ENCODE measurements around the gene PIGK.
A peak's percentile ranks its signal among the peaks of the same experiment; 100 is the strongest.

PIGK gene

DNA sequence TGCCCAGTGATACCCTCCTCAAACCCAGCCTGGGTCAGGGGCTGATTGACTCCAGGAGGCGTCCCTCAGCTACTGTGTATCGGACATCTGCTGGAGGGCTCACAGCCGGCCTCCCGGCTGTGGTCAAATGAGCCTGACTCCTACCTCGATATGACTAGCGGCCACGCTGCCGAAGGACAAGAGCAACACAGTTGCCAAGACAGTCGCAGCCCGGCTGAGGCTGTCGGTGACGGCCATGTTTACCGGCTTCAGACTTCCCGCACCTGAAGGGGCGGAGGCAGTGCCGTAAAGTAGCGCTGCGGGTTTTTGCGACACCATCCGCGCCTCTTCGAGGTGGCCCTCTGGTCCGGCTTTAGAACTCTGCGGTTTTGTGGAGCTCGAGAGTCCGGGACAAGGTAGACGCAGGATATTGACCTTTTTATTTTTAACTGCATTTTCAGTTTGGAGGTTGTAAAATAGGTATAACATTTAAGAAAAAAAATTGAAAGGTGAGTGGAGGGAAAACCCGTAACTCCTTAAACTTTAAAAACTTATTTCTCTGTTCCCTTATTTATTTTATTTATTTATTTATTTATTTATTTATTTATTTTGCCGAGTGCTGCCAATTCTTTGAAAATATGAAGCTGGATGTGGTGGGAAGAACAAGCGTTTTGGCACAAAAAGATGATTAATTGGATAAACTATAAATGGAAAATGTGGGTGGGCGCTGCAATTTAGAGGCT, at the start of gene PIGK:
Gene PIGK (minus strand): TSS at position 265 of the 722 bp plus-strand sequence. CDS start 28 bp downstream, at position 237.
- DNase-seq (peak; percentile 88), ATAC-seq (peak; percentile 93)
- Mint-ChIP-seq H3K9me3 (no peaks in the 10 kb centered on the region), H3K4me3 (peak within 1 kb of the TSS; percentile 93), H3K36me3 (ENCODE audit: low read depth) (peaks cover 17% of the 10 kb centered on the region), H3K27me3 (no peaks in the 10 kb centered on the region), H3K4me1 (peaks cover 38% of the 10 kb centered on the region), H3K27ac (peak within 1 kb of the TSS; percentile 88)

- H3K27me3 Mint-ChIP-seq: no peaks in the 10 kb centered on the region
- no peak overlapping the region for H3K27ac Mint-ChIP-seq
- DNase-seq (no peak), ATAC-seq (no peak)
- no peaks in the 10 kb centered on the region for H3K36me3 Mint-ChIP-seq (ENCODE audit: low read depth)
- peaks cover 9% of the 10 kb centered on the region for H3K9me3 Mint-ChIP-seq
- H3K4me3 Mint-ChIP-seq: no peak overlapping the region
- peaks cover 5% of the 10 kb centered on the region for H3K4me1 Mint-ChIP-seq
Observed at GRCh38 chr1:77267035-77267434, 47.8 kb upstream of the PIGK start.

- Mint-ChIP-seq H3K9me3 (peaks cover 9% of the 10 kb centered on the region), H3K27me3 (no peaks in the 10 kb centered on the region), H3K27ac (no peak overlapping the region), H3K36me3 (ENCODE audit: low read depth) (no peaks in the 10 kb centered on the region), H3K4me3 (no peak overlapping the region), H3K4me1 (no peaks in the 10 kb centered on the region)
- no peak for ATAC-seq
- DNase-seq: no peak
Observed at GRCh38 chr1:77265180-77265579, 46.0 kb upstream of the PIGK start.

DNA sequence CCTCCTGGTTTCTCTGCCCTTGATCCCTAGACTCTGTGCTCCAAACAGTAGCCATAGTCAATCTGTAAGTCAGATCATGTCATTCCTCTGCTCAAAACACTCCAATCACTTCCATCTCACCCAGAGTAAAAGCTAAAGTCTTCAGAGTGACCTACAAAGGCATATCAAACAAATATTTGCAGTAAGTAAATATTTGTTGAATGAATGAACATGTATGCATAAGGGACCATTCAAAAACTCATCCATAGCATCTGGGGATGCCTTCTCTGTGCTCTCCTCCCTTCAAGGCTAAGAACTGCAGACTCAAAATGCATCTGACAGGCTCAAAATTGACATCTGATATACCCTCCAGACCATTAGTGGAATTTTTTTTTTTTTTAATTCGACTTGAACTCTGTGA, 44.5 kb upstream of the PIGK start:
- no peaks in the 10 kb centered on the region for H3K27me3 Mint-ChIP-seq
- H3K27ac Mint-ChIP-seq: no peak overlapping the region
- H3K36me3 Mint-ChIP-seq (ENCODE audit: low read depth): no peaks in the 10 kb centered on the region
- no peak overlapping the region for H3K4me3 Mint-ChIP-seq
- DNase-seq (no peak), ATAC-seq (no peak)
- no peaks in the 10 kb centered on the region for H3K4me1 Mint-ChIP-seq
- H3K9me3 Mint-ChIP-seq: peaks cover 9% of the 10 kb centered on the region

DNA sequence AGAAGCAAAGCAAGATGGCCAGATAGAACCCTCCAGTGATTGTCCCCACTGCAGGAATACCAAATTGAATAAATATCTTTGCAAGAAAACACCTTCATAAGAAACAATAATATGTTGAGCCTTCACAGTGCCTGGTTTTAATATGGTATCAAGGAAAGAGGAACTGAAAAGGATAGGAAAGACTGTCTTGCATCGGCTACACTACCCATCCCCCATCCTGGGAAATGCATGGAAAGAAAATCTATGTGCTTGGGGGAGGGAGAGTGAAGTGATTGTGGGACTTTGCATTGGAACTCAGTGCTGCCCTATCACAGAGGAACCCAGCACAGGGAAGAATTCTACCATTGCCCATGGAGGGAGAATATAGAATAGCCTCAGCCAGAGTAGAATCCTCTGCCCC, 34.0 kb upstream of the PIGK start:
- H3K4me1 Mint-ChIP-seq: peaks cover 3% of the 10 kb centered on the region
- peaks cover 4% of the 10 kb centered on the region for H3K36me3 Mint-ChIP-seq (ENCODE audit: low read depth)
- H3K9me3 Mint-ChIP-seq: peaks cover 61% of the 10 kb centered on the region
- no peak overlapping the region for H3K27ac Mint-ChIP-seq
- no peak for ATAC-seq
- H3K27me3 Mint-ChIP-seq: no peaks in the 10 kb centered on the region
- no peak overlapping the region for H3K4me3 Mint-ChIP-seq
- DNase-seq: no peak

- peaks cover 4% of the 10 kb centered on the region for H3K36me3 Mint-ChIP-seq (ENCODE audit: low read depth)
- ATAC-seq: no peak
Observed at GRCh38 chr1:77250126-77250525, 30.9 kb upstream of the PIGK start.

GRCh38 chr1:77245830-77246229, 26.6 kb upstream of the PIGK start:
- peaks cover 6% of the 10 kb centered on the region for H3K36me3 Mint-ChIP-seq (ENCODE audit: low read depth)
- DNase-seq: no peak
- H3K9me3 Mint-ChIP-seq: peaks cover 41% of the 10 kb centered on the region
- H3K27me3 Mint-ChIP-seq: no peaks in the 10 kb centered on the region
- no peak for ATAC-seq
- peaks cover 3% of the 10 kb centered on the region for H3K4me1 Mint-ChIP-seq
- no peak overlapping the region for H3K27ac Mint-ChIP-seq
- no peak overlapping the region for H3K4me3 Mint-ChIP-seq

More at GRCh38 chr1:77250126-77250525, 30.9 kb upstream of the PIGK start:
- H3K27me3 Mint-ChIP-seq: no peaks in the 10 kb centered on the region
- no peak overlapping the region for H3K4me3 Mint-ChIP-seq
- H3K27ac Mint-ChIP-seq: no peak overlapping the region
- H3K4me1 Mint-ChIP-seq: peaks cover 3% of the 10 kb centered on the region
- H3K9me3 Mint-ChIP-seq: peaks cover 61% of the 10 kb centered on the region
- no peak for DNase-seq

DNA sequence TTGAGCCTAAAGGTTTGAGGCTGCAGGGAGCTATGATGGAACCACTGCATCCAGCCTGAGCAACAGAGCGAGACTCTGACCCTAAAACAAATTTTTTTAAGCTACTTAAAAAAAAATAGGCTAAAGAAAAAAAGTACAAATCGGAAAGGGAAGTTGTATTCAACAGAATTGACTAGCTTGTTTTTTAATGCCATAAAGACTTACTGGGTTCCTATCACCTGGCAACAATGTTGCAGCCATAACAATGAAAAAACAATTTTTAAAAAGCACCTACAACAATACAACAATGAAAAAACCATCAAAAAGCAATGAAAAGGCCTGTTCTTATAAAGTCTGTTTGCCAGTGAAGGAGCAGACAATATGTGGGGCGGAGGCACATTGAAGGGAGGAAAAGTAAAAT, 20.1 kb upstream of the PIGK start:
- H3K9me3 Mint-ChIP-seq: peaks cover 16% of the 10 kb centered on the region
- H3K27me3 Mint-ChIP-seq: no peaks in the 10 kb centered on the region
- H3K27ac Mint-ChIP-seq: no peak overlapping the region
- H3K4me1 Mint-ChIP-seq: no peaks in the 10 kb centered on the region
- no peak for ATAC-seq
- H3K4me3 Mint-ChIP-seq: no peak overlapping the region
- DNase-seq: no peak
- peaks cover 2% of the 10 kb centered on the region for H3K36me3 Mint-ChIP-seq (ENCODE audit: low read depth)

- H3K4me1 Mint-ChIP-seq: no peaks in the 10 kb centered on the region
- ATAC-seq: no peak
- H3K36me3 Mint-ChIP-seq (ENCODE audit: low read depth): no peaks in the 10 kb centered on the region
- H3K4me3 Mint-ChIP-seq: no peak overlapping the region
- DNase-seq: no peak
- H3K9me3 Mint-ChIP-seq: peaks cover 21% of the 10 kb centered on the region
- H3K27ac Mint-ChIP-seq: no peak overlapping the region
- H3K27me3 Mint-ChIP-seq: no peaks in the 10 kb centered on the region
Observed at GRCh38 chr1:77238462-77238861, 19.2 kb upstream of the PIGK start.

DNA sequence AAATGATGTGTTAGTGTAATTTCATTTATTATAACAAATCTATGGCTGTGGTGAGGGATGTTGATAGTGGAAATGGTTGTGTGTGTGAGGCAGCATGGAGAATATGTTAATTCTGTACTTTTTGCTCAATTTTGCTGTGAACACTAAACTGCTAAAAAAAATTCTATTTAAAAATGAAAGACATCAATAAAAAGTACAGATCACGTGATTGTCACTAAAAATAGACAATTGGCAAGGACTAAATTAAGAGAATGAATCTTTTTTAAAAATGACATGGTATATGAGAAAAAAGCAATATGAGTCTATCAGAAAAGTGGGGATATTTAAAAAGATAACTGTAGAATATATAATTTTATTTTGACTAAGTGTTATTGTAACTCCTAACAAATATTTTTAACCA, 15.7 kb upstream of the PIGK start:
- DNase-seq (no peak), ATAC-seq (no peak)
- no peaks in the 10 kb centered on the region for H3K27me3 Mint-ChIP-seq
- H3K36me3 Mint-ChIP-seq (ENCODE audit: low read depth): no peaks in the 10 kb centered on the region
- H3K4me1 Mint-ChIP-seq: no peaks in the 10 kb centered on the region
- no peak overlapping the region for H3K27ac Mint-ChIP-seq
- H3K9me3 Mint-ChIP-seq: peaks cover 23% of the 10 kb centered on the region
- no peak overlapping the region for H3K4me3 Mint-ChIP-seq

GRCh38 chr1:77234096-77234495, 14.9 kb upstream of the PIGK start:
- no peak overlapping the region for H3K4me3 Mint-ChIP-seq
- no peaks in the 10 kb centered on the region for H3K4me1 Mint-ChIP-seq

DNA sequence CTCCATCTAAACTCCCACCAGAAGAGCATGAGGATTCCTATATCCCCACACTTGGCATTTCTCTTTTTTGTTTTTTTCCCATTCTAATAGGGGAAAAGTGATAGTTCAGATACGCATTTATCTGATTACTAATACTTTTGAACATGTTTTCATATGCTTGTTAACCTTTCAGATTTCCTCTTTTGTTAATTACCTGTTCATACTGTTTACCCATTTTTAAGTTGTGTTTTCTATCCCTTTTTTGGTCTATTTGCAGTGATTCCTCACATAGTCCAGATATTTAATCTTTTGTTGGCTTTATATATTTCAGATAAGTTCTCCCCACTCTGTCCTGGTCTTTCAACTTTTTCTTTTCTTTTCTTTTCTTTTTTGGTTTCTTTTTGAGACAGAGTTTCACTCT, 13.6 kb upstream of the PIGK start:
- peaks cover 23% of the 10 kb centered on the region for H3K9me3 Mint-ChIP-seq
- H3K4me3 Mint-ChIP-seq: no peak overlapping the region
- ATAC-seq: no peak
- H3K4me1 Mint-ChIP-seq: no peaks in the 10 kb centered on the region
- no peak overlapping the region for H3K27ac Mint-ChIP-seq
- H3K27me3 Mint-ChIP-seq: no peaks in the 10 kb centered on the region
- no peak for DNase-seq
- H3K36me3 Mint-ChIP-seq (ENCODE audit: low read depth): no peaks in the 10 kb centered on the region

More at GRCh38 chr1:77234096-77234495, 14.9 kb upstream of the PIGK start:
- Mint-ChIP-seq H3K36me3 (ENCODE audit: low read depth) (no peaks in the 10 kb centered on the region), H3K27me3 (no peaks in the 10 kb centered on the region), H3K9me3 (peaks cover 23% of the 10 kb centered on the region), H3K27ac (no peak overlapping the region)
- no peak for ATAC-seq
- no peak for DNase-seq

DNA sequence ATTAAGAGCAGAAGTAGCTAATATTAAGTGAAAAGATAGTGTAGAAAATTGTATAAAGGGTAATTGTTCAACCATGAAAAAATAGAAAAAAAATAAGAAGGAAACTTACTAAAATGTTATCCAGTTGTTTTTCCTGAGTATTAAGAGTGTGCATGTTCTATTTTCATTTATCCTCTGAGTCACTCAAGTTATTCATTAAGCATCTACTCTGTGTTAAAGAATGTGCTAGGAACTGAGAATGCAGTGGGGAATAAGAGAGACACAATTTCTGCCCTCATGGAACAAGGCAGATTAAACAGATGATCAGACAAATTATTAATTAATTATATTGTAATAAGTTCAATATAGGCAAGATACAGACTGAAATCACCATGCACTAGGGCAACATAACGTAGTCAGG, 10.8 kb upstream of the PIGK start:
- ATAC-seq (no peak), DNase-seq (no peak)
- no peaks in the 10 kb centered on the region for H3K27me3 Mint-ChIP-seq
- no peaks in the 10 kb centered on the region for H3K4me1 Mint-ChIP-seq
- no peak overlapping the region for H3K4me3 Mint-ChIP-seq
- no peak overlapping the region for H3K27ac Mint-ChIP-seq
- H3K9me3 Mint-ChIP-seq: peaks cover 22% of the 10 kb centered on the region
- no peaks in the 10 kb centered on the region for H3K36me3 Mint-ChIP-seq (ENCODE audit: low read depth)

DNA sequence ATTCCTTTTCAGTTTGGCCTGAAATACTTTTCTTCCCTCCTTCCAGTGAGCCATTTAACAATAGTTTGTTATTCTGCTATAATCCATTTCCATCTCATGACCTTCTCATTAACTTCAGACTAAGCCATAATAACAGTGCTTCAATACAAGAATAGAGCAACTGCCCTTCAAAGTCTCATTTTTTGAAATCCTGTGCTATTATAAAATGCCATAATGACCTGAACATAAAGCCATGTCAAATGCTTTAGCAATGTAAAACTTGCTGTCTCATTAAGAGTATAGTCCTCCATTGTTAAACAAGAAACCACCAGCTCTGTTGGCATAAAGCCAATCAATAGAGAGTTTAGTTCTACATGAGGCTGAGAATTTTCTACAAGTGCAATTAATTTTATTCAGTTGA, 9.6 kb upstream of the PIGK start:
- Mint-ChIP-seq H3K9me3 (peaks cover 13% of the 10 kb centered on the region), H3K27ac (no peak overlapping the region), H3K36me3 (ENCODE audit: low read depth) (no peaks in the 10 kb centered on the region), H3K4me1 (no peaks in the 10 kb centered on the region), H3K27me3 (no peaks in the 10 kb centered on the region), H3K4me3 (no peak overlapping the region)
- ATAC-seq: no peak
- DNase-seq: no peak

- H3K9me3 Mint-ChIP-seq: no peaks in the 10 kb centered on the region
- H3K27me3 Mint-ChIP-seq: no peaks in the 10 kb centered on the region
- peaks cover 7% of the 10 kb centered on the region for H3K36me3 Mint-ChIP-seq (ENCODE audit: low read depth)
- ATAC-seq (no peak), DNase-seq (no peak)
- H3K4me1 Mint-ChIP-seq: no peaks in the 10 kb centered on the region
- H3K4me3 Mint-ChIP-seq: no peak overlapping the region
- H3K27ac Mint-ChIP-seq: no peak overlapping the region
Observed at GRCh38 chr1:77227381-77227780, 8.2 kb upstream of the PIGK start.

- no peak for ATAC-seq
- Mint-ChIP-seq H3K27me3 (no peaks in the 10 kb centered on the region), H3K36me3 (ENCODE audit: low read depth) (peaks cover 17% of the 10 kb centered on the region), H3K4me1 (peaks cover 19% of the 10 kb centered on the region), H3K4me3 (no peak overlapping the region), H3K9me3 (no peaks in the 10 kb centered on the region), H3K27ac (no peak overlapping the region)
- DNase-seq: no peak
Observed at GRCh38 chr1:77222496-77222895, 3.3 kb upstream of the PIGK start.

Data from activated naive CD8-positive, alpha-beta T cell treated with anti-CD3 and anti-CD28 coated beads, Interleukin-2, amount 50 U/mL, for 24 hours (primary cell).